HepG2 (cell line): ENCODE results near the gene BAG3. TPM values are rescaled to one million over a fixed set of nuclear protein-coding genes. Genes with fewer than 3 reads are reported as not detected.

ENCODE experiments used
- PHB2 ChIP-seq: fragments of 450-650 bp; IDR thresholded peaks from 2 replicates; pipeline ENCODE4 v1.6.1; 2018; ENCODE audit not compliant: partially characterized antibody
- ZNF230 ChIP-seq: sonication (generic); formaldehyde crosslinking; IDR thresholded peaks from 2 replicates; pipeline ENCODE4 v1.4.0; 2020; ENCODE audit warnings: mild to moderate bottlenecking, missing genetic modification reagents
- ZNF652 ChIP-seq: IDR thresholded peaks from 2 replicates; pipeline ENCODE4 v1.6.1; 2016; ENCODE audit warnings: low read depth, borderline replicate concordance
- ZNF746 ChIP-seq: sonication (generic); formaldehyde crosslinking; IDR thresholded peaks from 2 replicates; pipeline ENCODE4 v1.8.0; 2022; ENCODE audit warnings: mild to moderate bottlenecking, missing genetic modification reagents
- ZNF879 ChIP-seq: sonication (generic); formaldehyde crosslinking; IDR thresholded peaks from 2 replicates; pipeline ENCODE4 v1.8.1; 2023; ENCODE audit warnings: missing genetic modification reagents
- polyA plus RNA-seq, 8 experiments: library from polyadenylated mRNA; depleted of rRNA in 3 of 8; stranded (reverse) in 7 of 8; unstranded in 1 of 8; fragments of >200 nt; fragmentation: Illumina TruSeq in 4 of 8; extraction: Trizol in 4 of 8; gene quantifications; 2 replicates each; pipeline versions ENCODE4 v1.2.1 to v1.2.3, GENCODE V29; 2011 to 2016; ENCODE audit warnings: low read depth in 4 of 8, missing spikeins in 1 of 8, mixed read lengths in 1 of 8; ENCODE audit not compliant: insufficient read depth in 1 of 8
- total RNA-seq, 5 experiments: library from RNA; depleted of rRNA; stranded (reverse); fragments of >200 nt; fragmentation: Illumina TruSeq; extraction: Trizol; gene quantifications; 2 replicates each; pipeline ENCODE4 v1.2.3, GENCODE V29; 2016; ENCODE audit warnings: low read depth in 1 of 5
- TF ChIP-seq, protein P1 (sequence below): sonication (generic); formaldehyde crosslinking; IDR thresholded peaks from 2 replicates; pipeline ENCODE4 v1.4.0; 2020; ENCODE audit warnings: mild to moderate bottlenecking, missing genetic modification reagents
- TF ChIP-seq, protein P2 (sequence below): sonication (generic); formaldehyde crosslinking; IDR thresholded peaks from 2 replicates; pipeline ENCODE4 v1.4.0; 2020; ENCODE audit warnings: missing genetic modification reagents, mild to moderate bottlenecking, borderline replicate concordance
- TF ChIP-seq, protein P3 (sequence below): sonication (generic); formaldehyde crosslinking; IDR thresholded peaks from 2 replicates; pipeline ENCODE4 v1.5.1; 2020; ENCODE audit warnings: missing genetic modification reagents, mild to moderate bottlenecking, borderline replicate concordance
- TF ChIP-seq, protein P4 (sequence below): sonication (generic); formaldehyde crosslinking; IDR thresholded peaks from 2 replicates; pipeline ENCODE4 v1.5.0; 2020; ENCODE audit warnings: mild to moderate bottlenecking, missing genetic modification reagents, moderate library complexity
- TF ChIP-seq, protein P5 (sequence below): sonication (generic); formaldehyde crosslinking; IDR thresholded peaks from 2 replicates; pipeline ENCODE4 v1.4.0; 2020; ENCODE audit warnings: missing genetic modification reagents

The BAG3 gene
- total and polyA plus RNA-seq, 2 of the 13 experiments (the other 11 are each of a cell fraction or from before 2014, with no cell fraction given) = 2.9 to 6.7 TPM

DNA sequence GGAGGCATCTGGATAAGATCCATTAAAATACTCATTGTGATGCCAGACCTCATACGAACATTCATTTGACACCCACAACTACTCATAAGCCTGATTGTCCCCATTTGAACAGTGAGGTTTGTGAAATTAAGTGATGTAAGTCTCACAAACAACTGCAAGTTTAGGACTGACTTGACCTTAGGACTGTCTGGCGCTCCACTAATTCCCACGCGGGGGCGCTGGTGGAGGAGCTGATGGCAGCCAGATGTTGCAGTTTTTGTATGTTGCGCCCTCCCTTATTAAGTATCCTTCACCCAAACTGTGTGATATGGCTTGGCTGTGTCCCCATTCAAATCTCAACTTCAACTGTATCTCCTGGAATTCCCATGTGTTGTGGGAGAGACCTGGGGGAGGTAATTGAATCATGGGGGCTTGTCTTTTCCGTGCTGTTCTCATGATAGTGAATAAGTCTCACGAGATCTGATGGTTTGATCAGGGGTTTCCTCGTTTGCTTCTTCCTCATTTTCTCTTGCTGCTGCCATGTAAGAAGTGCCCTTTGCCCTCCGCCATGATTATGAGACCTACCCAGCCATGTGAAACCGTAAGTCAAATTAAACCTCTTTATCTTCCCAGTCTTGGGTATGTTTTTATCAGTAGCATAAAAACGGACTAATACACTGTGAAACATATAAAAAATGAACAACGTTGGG, 34.2 kb upstream of the BAG3 start (continued):
- TF ChIP-seq, protein P1, sequence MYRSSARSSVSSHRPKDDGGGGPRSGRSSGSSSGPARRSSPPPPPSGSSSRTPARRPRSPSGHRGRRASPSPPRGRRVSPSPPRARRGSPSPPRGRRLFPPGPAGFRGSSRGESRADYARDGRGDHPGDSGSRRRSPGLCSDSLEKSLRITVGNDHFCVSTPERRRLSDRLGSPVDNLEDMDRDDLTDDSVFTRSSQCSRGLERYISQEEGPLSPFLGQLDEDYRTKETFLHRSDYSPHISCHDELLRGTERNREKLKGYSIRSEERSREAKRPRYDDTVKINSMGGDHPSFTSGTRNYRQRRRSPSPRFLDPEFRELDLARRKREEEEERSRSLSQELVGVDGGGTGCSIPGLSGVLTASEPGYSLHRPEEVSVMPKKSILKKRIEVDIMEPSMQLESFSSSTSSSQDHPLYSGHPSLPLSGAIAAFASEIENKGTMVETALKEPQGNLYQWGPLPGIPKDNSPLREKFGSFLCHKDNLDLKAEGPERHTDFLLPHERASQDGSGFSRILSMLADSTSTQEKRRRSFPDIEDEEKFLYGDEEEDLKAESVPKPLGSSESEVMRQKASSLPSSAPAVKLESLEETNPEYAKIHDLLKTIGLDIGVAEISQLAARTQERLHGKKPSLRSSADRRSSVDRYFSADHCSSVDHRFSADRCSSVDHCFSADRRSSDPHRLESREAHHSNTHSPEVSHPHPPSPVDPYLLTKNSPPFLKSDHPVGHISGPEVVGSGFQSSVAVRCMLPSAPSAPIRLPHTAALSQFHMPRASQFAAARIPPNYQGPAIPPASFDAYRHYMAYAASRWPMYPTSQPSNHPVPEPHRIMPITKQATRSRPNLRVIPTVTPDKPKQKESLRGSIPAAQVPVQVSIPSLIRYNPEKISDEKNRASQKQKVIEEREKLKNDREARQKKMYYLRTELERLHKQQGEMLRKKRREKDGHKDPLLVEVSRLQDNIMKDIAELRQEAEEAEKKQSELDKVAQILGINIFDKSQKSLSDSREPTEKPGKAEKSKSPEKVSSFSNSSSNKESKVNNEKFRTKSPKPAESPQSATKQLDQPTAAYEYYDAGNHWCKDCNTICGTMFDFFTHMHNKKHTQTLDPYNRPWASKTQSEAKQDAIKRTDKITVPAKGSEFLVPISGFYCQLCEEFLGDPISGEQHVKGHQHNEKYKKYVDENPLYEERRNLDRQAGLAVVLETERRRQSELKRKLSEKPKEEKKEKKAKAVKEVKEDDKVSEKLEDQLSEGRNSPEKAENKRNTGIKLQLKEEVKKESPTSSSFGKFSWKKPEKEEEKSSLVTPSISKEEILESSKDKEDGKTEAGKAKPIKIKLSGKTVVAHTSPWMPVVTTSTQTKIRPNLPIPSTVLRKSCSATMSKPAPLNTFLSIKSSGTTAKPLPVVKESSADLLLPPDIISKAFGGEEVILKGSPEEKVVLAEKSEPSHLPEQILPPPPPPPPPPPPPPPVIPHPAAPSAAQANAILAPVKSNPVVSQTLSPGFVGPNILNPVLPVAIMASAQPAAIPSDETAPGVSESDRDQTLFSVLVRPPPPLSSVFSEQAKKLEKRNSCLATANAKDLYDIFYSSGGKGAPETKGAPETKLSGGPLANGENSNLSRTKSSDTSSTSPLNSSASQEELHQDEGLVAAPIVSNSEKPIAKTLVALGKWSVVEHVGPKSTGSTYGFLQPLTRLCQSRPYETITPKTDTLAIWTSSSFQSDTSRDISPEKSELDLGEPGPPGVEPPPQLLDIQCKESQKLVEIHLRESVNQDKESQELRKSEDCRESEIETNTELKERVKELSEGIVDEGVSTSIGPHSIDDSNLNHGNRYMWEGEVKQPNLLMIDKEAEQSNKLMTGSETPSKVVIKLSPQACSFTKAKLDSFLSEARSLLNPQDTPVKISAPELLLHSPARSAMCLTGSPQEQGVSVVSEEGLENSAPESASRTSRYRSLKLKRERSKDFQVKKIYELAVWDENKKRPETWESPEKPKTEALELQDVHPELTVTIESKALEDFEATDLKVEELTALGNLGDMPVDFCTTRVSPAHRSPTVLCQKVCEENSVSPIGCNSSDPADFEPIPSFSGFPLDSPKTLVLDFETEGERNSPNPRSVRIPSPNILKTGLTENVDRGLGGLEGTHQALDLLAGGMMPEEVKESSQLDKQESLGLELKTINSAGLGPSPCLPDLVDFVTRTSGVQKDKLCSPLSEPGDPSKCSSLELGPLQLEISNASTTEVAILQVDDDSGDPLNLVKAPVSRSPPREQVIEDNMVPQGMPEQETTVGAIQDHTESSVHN (CRISPR knock-in tag) = no peak
- TF ChIP-seq, protein P2, sequence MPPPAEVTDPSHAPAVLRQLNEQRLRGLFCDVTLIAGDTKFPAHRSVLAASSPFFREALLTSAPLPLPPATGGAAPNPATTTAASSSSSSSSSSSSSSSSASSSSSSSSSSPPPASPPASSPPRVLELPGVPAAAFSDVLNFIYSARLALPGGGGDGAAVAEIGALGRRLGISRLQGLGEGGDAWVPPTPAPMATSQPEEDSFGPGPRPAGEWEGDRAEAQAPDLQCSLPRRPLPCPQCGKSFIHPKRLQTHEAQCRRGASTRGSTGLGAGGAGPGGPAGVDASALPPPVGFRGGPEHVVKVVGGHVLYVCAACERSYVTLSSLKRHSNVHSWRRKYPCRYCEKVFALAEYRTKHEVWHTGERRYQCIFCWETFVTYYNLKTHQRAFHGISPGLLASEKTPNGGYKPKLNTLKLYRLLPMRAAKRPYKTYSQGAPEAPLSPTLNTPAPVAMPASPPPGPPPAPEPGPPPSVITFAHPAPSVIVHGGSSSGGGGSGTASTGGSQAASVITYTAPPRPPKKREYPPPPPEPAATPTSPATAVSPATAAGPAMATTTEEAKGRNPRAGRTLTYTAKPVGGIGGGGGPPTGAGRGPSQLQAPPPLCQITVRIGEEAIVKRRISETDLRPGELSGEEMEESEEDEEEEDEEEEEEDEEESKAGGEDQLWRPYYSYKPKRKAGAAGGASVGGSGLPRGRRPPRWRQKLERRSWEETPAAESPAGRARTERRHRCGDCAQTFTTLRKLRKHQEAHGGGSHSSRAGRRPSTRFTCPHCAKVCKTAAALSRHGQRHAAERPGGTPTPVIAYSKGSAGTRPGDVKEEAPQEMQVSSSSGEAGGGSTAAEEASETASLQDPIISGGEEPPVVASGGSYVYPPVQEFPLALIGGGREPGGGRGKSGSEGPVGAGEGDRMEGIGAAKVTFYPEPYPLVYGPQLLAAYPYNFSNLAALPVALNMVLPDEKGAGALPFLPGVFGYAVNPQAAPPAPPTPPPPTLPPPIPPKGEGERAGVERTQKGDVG (CRISPR knock-in tag) = no peak
- TF ChIP-seq, protein P3, sequence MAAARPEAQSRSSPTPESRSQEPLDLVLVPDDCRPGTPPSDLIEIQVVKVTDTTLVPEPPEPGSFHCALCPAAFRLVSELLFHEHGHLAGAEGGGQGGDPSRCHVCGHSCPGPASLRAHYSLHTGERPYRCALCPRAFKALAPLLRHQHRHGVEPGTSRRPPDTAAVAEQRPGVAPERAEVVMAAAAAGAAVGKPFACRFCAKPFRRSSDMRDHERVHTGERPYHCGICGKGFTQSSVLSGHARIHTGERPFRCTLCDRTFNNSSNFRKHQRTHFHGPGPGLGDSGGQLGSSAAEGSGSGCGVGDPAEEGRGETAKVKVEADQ = no peak
- no peak for TF ChIP-seq ZNF652
- no peak for TF ChIP-seq ZNF879 (CRISPR knock-in tag)
- no peak for TF ChIP-seq PHB2
- TF ChIP-seq, protein P4, sequence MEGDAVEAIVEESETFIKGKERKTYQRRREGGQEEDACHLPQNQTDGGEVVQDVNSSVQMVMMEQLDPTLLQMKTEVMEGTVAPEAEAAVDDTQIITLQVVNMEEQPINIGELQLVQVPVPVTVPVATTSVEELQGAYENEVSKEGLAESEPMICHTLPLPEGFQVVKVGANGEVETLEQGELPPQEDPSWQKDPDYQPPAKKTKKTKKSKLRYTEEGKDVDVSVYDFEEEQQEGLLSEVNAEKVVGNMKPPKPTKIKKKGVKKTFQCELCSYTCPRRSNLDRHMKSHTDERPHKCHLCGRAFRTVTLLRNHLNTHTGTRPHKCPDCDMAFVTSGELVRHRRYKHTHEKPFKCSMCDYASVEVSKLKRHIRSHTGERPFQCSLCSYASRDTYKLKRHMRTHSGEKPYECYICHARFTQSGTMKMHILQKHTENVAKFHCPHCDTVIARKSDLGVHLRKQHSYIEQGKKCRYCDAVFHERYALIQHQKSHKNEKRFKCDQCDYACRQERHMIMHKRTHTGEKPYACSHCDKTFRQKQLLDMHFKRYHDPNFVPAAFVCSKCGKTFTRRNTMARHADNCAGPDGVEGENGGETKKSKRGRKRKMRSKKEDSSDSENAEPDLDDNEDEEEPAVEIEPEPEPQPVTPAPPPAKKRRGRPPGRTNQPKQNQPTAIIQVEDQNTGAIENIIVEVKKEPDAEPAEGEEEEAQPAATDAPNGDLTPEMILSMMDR = peak; percentile 79
- TF ChIP-seq, protein P5, sequence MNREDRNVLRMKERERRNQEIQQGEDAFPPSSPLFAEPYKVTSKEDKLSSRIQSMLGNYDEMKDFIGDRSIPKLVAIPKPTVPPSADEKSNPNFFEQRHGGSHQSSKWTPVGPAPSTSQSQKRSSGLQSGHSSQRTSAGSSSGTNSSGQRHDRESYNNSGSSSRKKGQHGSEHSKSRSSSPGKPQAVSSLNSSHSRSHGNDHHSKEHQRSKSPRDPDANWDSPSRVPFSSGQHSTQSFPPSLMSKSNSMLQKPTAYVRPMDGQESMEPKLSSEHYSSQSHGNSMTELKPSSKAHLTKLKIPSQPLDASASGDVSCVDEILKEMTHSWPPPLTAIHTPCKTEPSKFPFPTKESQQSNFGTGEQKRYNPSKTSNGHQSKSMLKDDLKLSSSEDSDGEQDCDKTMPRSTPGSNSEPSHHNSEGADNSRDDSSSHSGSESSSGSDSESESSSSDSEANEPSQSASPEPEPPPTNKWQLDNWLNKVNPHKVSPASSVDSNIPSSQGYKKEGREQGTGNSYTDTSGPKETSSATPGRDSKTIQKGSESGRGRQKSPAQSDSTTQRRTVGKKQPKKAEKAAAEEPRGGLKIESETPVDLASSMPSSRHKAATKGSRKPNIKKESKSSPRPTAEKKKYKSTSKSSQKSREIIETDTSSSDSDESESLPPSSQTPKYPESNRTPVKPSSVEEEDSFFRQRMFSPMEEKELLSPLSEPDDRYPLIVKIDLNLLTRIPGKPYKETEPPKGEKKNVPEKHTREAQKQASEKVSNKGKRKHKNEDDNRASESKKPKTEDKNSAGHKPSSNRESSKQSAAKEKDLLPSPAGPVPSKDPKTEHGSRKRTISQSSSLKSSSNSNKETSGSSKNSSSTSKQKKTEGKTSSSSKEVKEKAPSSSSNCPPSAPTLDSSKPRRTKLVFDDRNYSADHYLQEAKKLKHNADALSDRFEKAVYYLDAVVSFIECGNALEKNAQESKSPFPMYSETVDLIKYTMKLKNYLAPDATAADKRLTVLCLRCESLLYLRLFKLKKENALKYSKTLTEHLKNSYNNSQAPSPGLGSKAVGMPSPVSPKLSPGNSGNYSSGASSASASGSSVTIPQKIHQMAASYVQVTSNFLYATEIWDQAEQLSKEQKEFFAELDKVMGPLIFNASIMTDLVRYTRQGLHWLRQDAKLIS (CRISPR knock-in tag) = no peak
- no peak for TF ChIP-seq ZNF230 (CRISPR knock-in tag)
- TF ChIP-seq ZNF746 (CRISPR knock-in tag) = no peak
